Neural cell (in vitro differentiated cells): ENCODE data around the gene DOCK2. TPM values are rescaled to one million over a fixed set of nuclear protein-coding genes. Genes with fewer than 3 reads are reported as not detected.

ENCODE experiments used
- H2AFZ ChIP-seq: fragments of 200-600, 300-800 bp; sonication (generic), shearing (Covaris generic); 2 replicates; pipeline ENCODE4 v1.6.0; 2014; ENCODE audit warnings: low read depth, mild to moderate bottlenecking, antibody characterized with exemption, low read length, moderate library complexity
- H3F3A ChIP-seq: fragments of 200-600 bp; shearing (Covaris generic); 2 replicates; pipeline ENCODE4 v1.6.1; 2016; ENCODE audit warnings: mild to moderate bottlenecking, moderate library complexity, mixed read lengths, antibody characterized with exemption, low read length; ENCODE audit not compliant: insufficient read depth, poor library complexity, severe bottlenecking
- H3K27ac ChIP-seq: fragments of 200-600, 300-800 bp; sonication (generic), shearing (Covaris generic); 2 replicates; pipeline ENCODE4 v1.5.1; 2014; ENCODE audit warnings: mild to moderate bottlenecking, low read length, moderate library complexity
- H3K27me3 ChIP-seq: fragments of 300-800, 200-600 bp; sonication (generic), shearing (Covaris generic); 2 replicates; pipeline ENCODE4 v1.6.0; 2014; ENCODE audit warnings: mild to moderate bottlenecking, low read depth, low read length, moderate library complexity; ENCODE audit not compliant: insufficient read depth
- H3K36me3 ChIP-seq: fragments of 300-800, 200-600 bp; sonication (generic), shearing (Covaris generic); 2 replicates; pipeline ENCODE4 v1.5.1; 2014; ENCODE audit warnings: mild to moderate bottlenecking, antibody characterized with exemption, low read length, moderate library complexity; ENCODE audit not compliant: insufficient read depth
- H3K4me2 ChIP-seq: fragments of 300-800, 200-600 bp; sonication (generic), shearing (Covaris generic); 2 replicates; pipeline ENCODE4 v1.6.0; 2014; ENCODE audit warnings: mild to moderate bottlenecking, low read length
- H3K4me3 ChIP-seq: fragments of 300-800, 200-600 bp; sonication (generic), shearing (Covaris generic); 2 replicates; pipeline ENCODE4 v1.5.1; 2014; ENCODE audit warnings: mild to moderate bottlenecking, low read length, moderate library complexity
- H3K79me2 ChIP-seq: fragments of 200-600 bp; shearing (Covaris generic); replicated peaks from 2 replicates; pipeline ENCODE4 v1.6.0; 2014; ENCODE audit warnings: mild to moderate bottlenecking, low read length, moderate library complexity; ENCODE audit not compliant: insufficient read depth
- H3K9ac ChIP-seq: fragments of 300-800, 200-600 bp; sonication (generic), shearing (Covaris generic); 2 replicates; pipeline ENCODE4 v1.6.1; 2016; ENCODE audit warnings: mild to moderate bottlenecking, low read length, mixed read lengths
- H3K9me2 ChIP-seq: fragments of 200-600 bp; shearing (Covaris generic); 2 replicates; pipeline ENCODE4 v1.6.1; 2016; ENCODE audit warnings: mild to moderate bottlenecking, low read length, mixed read lengths; ENCODE audit not compliant: insufficient read depth
- H3K9me3 ChIP-seq: fragments of 200-600, 300-800 bp; sonication (generic), shearing (Covaris generic); 2 replicates; pipeline ENCODE4 v1.6.1; 2016; ENCODE audit warnings: mild to moderate bottlenecking, mixed run types, low read length, moderate library complexity, mixed read lengths
- H4K20me1 ChIP-seq: fragments of 200-600 bp; shearing (Covaris generic); 2 replicates; pipeline ENCODE4 v1.6.1; 2016; ENCODE audit warnings: mild to moderate bottlenecking, mixed run types; ENCODE audit not compliant: insufficient read depth
- CTCF ChIP-seq: fragments of 450-650 bp; IDR thresholded peaks from 2 replicates; pipeline ENCODE4 v1.5.1; 2014; ENCODE audit warnings: antibody characterized with exemption, mild to moderate bottlenecking, moderate library complexity; ENCODE audit not compliant: poor library complexity, severe bottlenecking
- EP300 ChIP-seq: fragments of 450-650 bp; conservative IDR thresholded peaks from 2 replicates; pipeline ENCODE4 v1.6.1; 2014; ENCODE audit warnings: antibody characterized with exemption, mild to moderate bottlenecking, moderate library complexity; ENCODE audit not compliant: poor library complexity, severe bottlenecking
- EZH2 ChIP-seq: fragments of 200-600, 300-800 bp; shearing (Covaris generic), sonication (generic); IDR thresholded peaks from 2 replicates; pipeline ENCODE4 v1.6.1; 2014; ENCODE audit warnings: antibody characterized with exemption, low read length, borderline replicate concordance, mild to moderate bottlenecking; ENCODE audit not compliant: insufficient read depth, poor library complexity, severe bottlenecking
- MXI1 ChIP-seq: fragments of 450-650 bp; conservative IDR thresholded peaks from 2 replicates; pipeline ENCODE4 v1.6.1; 2014; ENCODE audit warnings: antibody characterized with exemption, mild to moderate bottlenecking; ENCODE audit not compliant: poor library complexity, severe bottlenecking
- POLR2AphosphoS5 ChIP-seq: IDR thresholded peaks from 2 replicates; pipeline ENCODE4 v1.6.1; 2012
- RAD21 ChIP-seq: fragments of 450-650 bp; conservative IDR thresholded peaks from 2 replicates; pipeline ENCODE4 v1.6.1; 2014; ENCODE audit warnings: antibody characterized with exemption, mild to moderate bottlenecking, moderate library complexity
- REST ChIP-seq: IDR thresholded peaks from 2 replicates; pipeline ENCODE4 v1.6.1; 2012; ENCODE audit warnings: borderline replicate concordance
- SMC3 ChIP-seq: fragments of 450-650 bp; conservative IDR thresholded peaks from 2 replicates; pipeline ENCODE4 v1.6.1; 2014; ENCODE audit warnings: antibody characterized with exemption, mild to moderate bottlenecking, moderate library complexity; ENCODE audit not compliant: poor library complexity
- TAF1 ChIP-seq: IDR thresholded peaks from 2 replicates; pipeline ENCODE4 v1.6.1; 2012; ENCODE audit warnings: low read depth
- polyA plus RNA-seq: library from polyadenylated mRNA; depleted of rRNA; stranded (reverse); fragments of >200 nt; gene quantifications from 2 replicates; pipeline ENCODE4 v1.2.3, GENCODE V29; 2014

Gene DOCK2
- polyA plus RNA-seq, 1 donor from 2014 or later, result 0.15 TPM

- no peak overlapping the region for H3K9ac ChIP-seq
- no peak overlapping the region for H3K27ac ChIP-seq
- no peak for TF ChIP-seq TAF1
- no peak for TF ChIP-seq REST
- no peak for TF ChIP-seq POLR2AphosphoS5
- no peak for TF ChIP-seq CTCF
- TF ChIP-seq RAD21, result no peak
- no peak for TF ChIP-seq EZH2
- no peak for TF ChIP-seq MXI1
- TF ChIP-seq EP300, result no peak
- TF ChIP-seq SMC3, result no peak
- no peaks in the 10 kb centered on the region for H3K9me3 ChIP-seq
- H3K9me2 ChIP-seq, result no peaks in the 10 kb centered on the region
- H3F3A ChIP-seq, result no peaks in the 10 kb centered on the region
- H3K4me3 ChIP-seq, result no peak overlapping the region
- no peaks in the 10 kb centered on the region for H3K27me3 ChIP-seq
- H3K79me2 ChIP-seq, result no peaks in the 10 kb centered on the region
- no peaks in the 10 kb centered on the region for H4K20me1 ChIP-seq
- H3K36me3 ChIP-seq, result no peaks in the 10 kb centered on the region
- no peak overlapping the region for H3K4me2 ChIP-seq
- no peak overlapping the region for H2AFZ ChIP-seq
Measured at GRCh38 chr5:170010595-170010994, 373.5 kb downstream of the DOCK2 start.

- no peaks in the 10 kb centered on the region for H3K9me3 ChIP-seq
- H3K4me3 ChIP-seq, result no peak overlapping the region
- H3K9ac ChIP-seq, result no peak overlapping the region
- H2AFZ ChIP-seq, result no peak overlapping the region
- no peaks in the 10 kb centered on the region for H3K79me2 ChIP-seq
- no peaks in the 10 kb centered on the region for H3K9me2 ChIP-seq
- TF ChIP-seq MXI1 (no peak), POLR2AphosphoS5 (no peak), EZH2 (no peak), RAD21 (no peak), TAF1 (no peak), EP300 (no peak), SMC3 (no peak), CTCF (no peak), REST (no peak)
- no peak overlapping the region for H3K4me2 ChIP-seq
- no peaks in the 10 kb centered on the region for H3K36me3 ChIP-seq
- H3K27me3 ChIP-seq, result no peaks in the 10 kb centered on the region
- H3F3A ChIP-seq, result no peaks in the 10 kb centered on the region
- no peaks in the 10 kb centered on the region for H4K20me1 ChIP-seq
- H3K27ac ChIP-seq, result no peak overlapping the region
Measured at GRCh38 chr5:170011751-170012150, 374.7 kb downstream of the DOCK2 start.
